Endothelial cell of umbilical vein (primary cell): ENCODE measurements around the gene MYOF. TPM values are rescaled to one million over a fixed set of nuclear protein-coding genes. Genes with fewer than 3 reads are reported as not detected.

Experiments used
- BruUV-seq: library from RNA; stranded (reverse); fragments of 400-500 nt; replicated peaks from 2 replicates; lab custom pipeline; 2021; lab: Mats Ljungman, UMichigan
- CTCF ChIA-PET: fragments of 300-600, 350-600 bp; sonication (Branson Sonifier 250); formaldehyde crosslinking; loops from one replicate; lab custom pipeline; 2021; ENCODE audit warnings: antibody characterized with exemption, inconsistent platforms; lab: Charles Lee
- POLR2A ChIA-PET: fragments of 300-600, 350-600 bp; sonication (Branson Sonifier 250); formaldehyde crosslinking; loops from one replicate; lab custom pipeline; 2021; ENCODE audit warnings: antibody characterized with exemption, inconsistent platforms; lab: Charles Lee
- DNase-seq: peaks from one replicate; pipeline ENCODE4 v3.0.0-alpha.2; 2011; ENCODE audit warnings: low read depth, low spot score
- FAIRE-seq: peaks from 2 replicates; lab custom pipeline; 2011; peaks lifted over from hg19 to GRCh38; lab: Jason Lieb, UNC
- H2AFZ ChIP-seq: 2 replicates; pipeline ENCODE4 v1.6.0; 2012; ENCODE audit warnings: low read depth, low read length, control low read depth, inconsistent platforms
- H3K27ac ChIP-seq: 2 replicates; pipeline ENCODE4 v1.5.1; 2011; ENCODE audit warnings: low read depth, mild to moderate bottlenecking, control low read depth, low read length, moderate library complexity; ENCODE audit not compliant: insufficient read depth
- H3K27me3 ChIP-seq, 2 experiments: 2 replicates each; pipeline versions ENCODE4 v1.6.0 to v1.6.1; 2011; ENCODE audit warnings: low read length in 2 of 2, mixed read lengths in 1 of 2; ENCODE audit not compliant: control insufficient read depth in 2 of 2, insufficient read depth in 2 of 2
- H3K36me3 ChIP-seq, 2 experiments: 2 replicates in 1 of 2; 3 replicates in 1 of 2; pipeline ENCODE4 v1.5.1; 2011; ENCODE audit warnings: low read length in 2 of 2, mild to moderate bottlenecking in 1 of 2, moderate library complexity in 1 of 2; ENCODE audit not compliant: control insufficient read depth in 2 of 2, insufficient read depth in 2 of 2; ENCODE audit errors: extremely low read depth in 1 of 2
- H3K4me1 ChIP-seq: 3 replicates; pipeline ENCODE4 v1.5.1; 2011; ENCODE audit warnings: mild to moderate bottlenecking, low read length; ENCODE audit not compliant: control insufficient read depth, insufficient read depth; ENCODE audit errors: extremely low read depth
- H3K4me2 ChIP-seq: 2 replicates; pipeline ENCODE4 v1.6.1; 2011; ENCODE audit warnings: low read length, control low read depth, mixed read lengths; ENCODE audit not compliant: insufficient read depth
- H3K4me3 ChIP-seq, 3 experiments: fragments of 200-600 bp in 1 of 3; sonication (generic), shearing (Covaris generic) in 1 of 3; replicated peaks in 1 of 3; 2 replicates each; pipeline ENCODE4 v1.5.1; 2011 to 2016; ENCODE audit warnings: control low read depth in 3 of 3, low read length in 3 of 3, mild to moderate bottlenecking in 2 of 3, inconsistent platforms in 1 of 3, low read depth in 1 of 3, moderate library complexity in 1 of 3; ENCODE audit not compliant: insufficient read depth in 1 of 3
- H3K79me2 ChIP-seq: 2 replicates; pipeline ENCODE4 v1.6.0; 2012; ENCODE audit warnings: low read length, inconsistent platforms; ENCODE audit not compliant: control insufficient read depth, insufficient read depth
- H3K9ac ChIP-seq: replicated peaks from 2 replicates; pipeline ENCODE3; 2011; ENCODE audit warnings: low read length, control low read depth; ENCODE audit not compliant: insufficient read depth; ENCODE audit errors: extremely low read depth
- H3K9me1 ChIP-seq: replicated peaks from 3 replicates; pipeline ENCODE4 v1.6.0; 2011; ENCODE audit warnings: mild to moderate bottlenecking, low read length; ENCODE audit not compliant: control insufficient read depth, insufficient read depth; ENCODE audit errors: extremely low read depth
- H3K9me3 ChIP-seq: replicated peaks from 2 replicates; pipeline ENCODE4 v1.5.1; 2012; ENCODE audit warnings: low read length, inconsistent platforms; ENCODE audit not compliant: control insufficient read depth, insufficient read depth
- H4K20me1 ChIP-seq: replicated peaks from 2 replicates; pipeline ENCODE3; 2011; ENCODE audit warnings: mild to moderate bottlenecking, low read length; ENCODE audit not compliant: control insufficient read depth, insufficient read depth; ENCODE audit errors: extremely low read depth
- CTCF ChIP-seq, 2 donors: IDR thresholded peaks; 1 replicate in 1 of 2; 2 replicates in 1 of 2; pipeline ENCODE4 v1.5.1; 2011; ENCODE audit warnings: low read length in 2 of 2, mild to moderate bottlenecking in 2 of 2, moderate library complexity in 2 of 2, control low read depth in 1 of 2, inconsistent platforms in 1 of 2, low read depth in 1 of 2; ENCODE audit not compliant: insufficient read depth in 1 of 2; ENCODE audit errors: extremely low read depth in 1 of 2
- EZH2 ChIP-seq: IDR thresholded peaks from 2 replicates; pipeline ENCODE4 v1.6.1; 2012; ENCODE audit warnings: borderline replicate concordance, low read depth, mild to moderate bottlenecking, moderate library complexity, low read length, inconsistent platforms; ENCODE audit not compliant: severe bottlenecking
- FOS ChIP-seq: IDR thresholded peaks from 2 replicates; pipeline ENCODE4 v1.6.1; 2011; ENCODE audit warnings: mild to moderate bottlenecking, low read length, moderate library complexity, borderline replicate concordance; ENCODE audit not compliant: insufficient read depth
- GATA2 ChIP-seq: IDR thresholded peaks from 2 replicates; pipeline ENCODE4 v1.7.0; 2011; ENCODE audit warnings: low read depth, mild to moderate bottlenecking, moderate library complexity, mixed read lengths, low read length; ENCODE audit not compliant: insufficient read length, insufficient read depth
- JUN ChIP-seq: IDR thresholded peaks from 2 replicates; pipeline ENCODE4 v1.6.1; 2011; ENCODE audit warnings: borderline replicate concordance, low read depth; ENCODE audit not compliant: insufficient read length, insufficient read depth
- MAX ChIP-seq: IDR thresholded peaks from 2 replicates; pipeline ENCODE4 v1.6.1; 2011; ENCODE audit not compliant: insufficient read depth, insufficient read length
- MYC ChIP-seq: IDR thresholded peaks from one replicate; pipeline ENCODE4 v1.6.1; 2011; ENCODE audit warnings: mild to moderate bottlenecking, low read depth, low read length
- POLR2A ChIP-seq: IDR thresholded peaks from 2 replicates; pipeline ENCODE4 v1.6.1; 2012; ENCODE audit warnings: low read depth, mild to moderate bottlenecking, control low read depth, low read length
- POLR2AphosphoS5 ChIP-seq: IDR thresholded peaks from 2 replicates; pipeline ENCODE4 v1.6.1; 2012; ENCODE audit warnings: low read depth, mild to moderate bottlenecking, control low read depth, low read length, moderate library complexity; ENCODE audit not compliant: insufficient read depth
- dilution Hi-C: fragments of 300-500 bp; cut with MboI; formaldehyde crosslinking; loops from one replicate; pipeline ENCODE4 v1.15.0; 2019; ENCODE audit warnings: low sequenced_read_pairs; ENCODE audit not compliant: extremely low pct_ligation_motif_present
- intact Hi-C: fragments of 100-400 bp; cut with micrococcal nuclease; formaldehyde crosslinking; loops from one replicate; pipeline ENCODE4 v1.10.0; 2022
- polyA plus RNA-seq, 4 experiments: library from polyadenylated mRNA; depleted of rRNA in 3 of 4; stranded (reverse) in 3 of 4; unstranded in 1 of 4; fragments of >200 nt; gene quantifications; 2 replicates each; pipeline versions ENCODE4 v1.2.1 to v1.2.3, GENCODE V29; 2011 to 2012; ENCODE audit warnings: missing spikeins in 1 of 4
- total RNA-seq: library from RNA; stranded (reverse); gene quantifications from 2 replicates; pipeline ENCODE4 v1.2.3, GENCODE V29; 2021

The MYOF gene
- total and polyA plus RNA-seq, 2 donors (not counting 3 experiments of a cell fraction or from before 2014, with no cell fraction given): 98.4 to 379 TPM

- CTCF ChIA-PET: no interaction called here
- TF ChIP-seq POLR2A: no peak
- no peak for TF ChIP-seq FOS
- TF ChIP-seq CTCF (IDR thresholded peaks at IDR 0.05; ENCODE audit: extremely low read depth in 1 of 2, insufficient read depth in 1 of 2, low read depth in 1 of 2, low read length in 2 of 2): no peak
- TF ChIP-seq POLR2AphosphoS5: no peak
- no peak for TF ChIP-seq MAX
- TF ChIP-seq EZH2: no peak
- no peak for TF ChIP-seq JUN
- TF ChIP-seq GATA2: no peak
- TF ChIP-seq MYC: no peak
- peaks cover 22 to 30% of the 10 kb centered on the region in 2 experiments for H3K36me3 ChIP-seq
Measured at GRCh38 chr10:93454736-93455135, 27.4 kb downstream of the MYOF start.

More at GRCh38 chr10:93454736-93455135, 27.4 kb downstream of the MYOF start:
- BruUV-seq: no TSS peak
- Histone ChIP-seq H3K9me1 (no peaks in the 10 kb centered on the region), H3K9me3 (no peaks in the 10 kb centered on the region), H4K20me1 (no peaks in the 10 kb centered on the region), H3K27me3 (no peaks in the 10 kb centered on the region), H3K4me1 (peaks cover 24% of the 10 kb centered on the region), H3K27ac (no peak overlapping the region), H3K4me2 (no peak overlapping the region), H2AFZ (no peak overlapping the region), H3K4me3 (no peak overlapping the region), H3K79me2 (peaks cover 62% of the 10 kb centered on the region), H3K9ac (no peak overlapping the region)
- POLR2A ChIA-PET: no interaction called here
- intact Hi-C loops (no loop called here), dilution Hi-C loops (no loop called here)
- FAIRE-seq (no peak), DNase-seq (no peak)
